RPMI7951 (cell line): ENCODE results near the gene GAST. TPM values are rescaled to one million over a fixed set of nuclear protein-coding genes. Genes with fewer than 3 reads are reported as not detected.
"Not testable (repeated sequence)": the region's sequence is repeated elsewhere in the genome, so short reads cannot be mapped to it uniquely, and the experiment has no call there.

Source experiments
- DNase-seq: peaks from one replicate; pipeline ENCODE4 v3.0.0-alpha.2; 2012; ENCODE audit warnings: low read depth
- total RNA-seq: library from RNA; depleted of rRNA; stranded (reverse); fragments of >200 nt; shearing (Covaris generic); gene quantifications from 2 replicates; pipeline ENCODE4 v1.2.3, GENCODE V29; 2014; rRNA removed

Gene GAST, protein sequence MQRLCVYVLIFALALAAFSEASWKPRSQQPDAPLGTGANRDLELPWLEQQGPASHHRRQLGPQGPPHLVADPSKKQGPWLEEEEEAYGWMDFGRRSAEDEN
- total RNA-seq, result not detected in 2 replicates

DNA sequence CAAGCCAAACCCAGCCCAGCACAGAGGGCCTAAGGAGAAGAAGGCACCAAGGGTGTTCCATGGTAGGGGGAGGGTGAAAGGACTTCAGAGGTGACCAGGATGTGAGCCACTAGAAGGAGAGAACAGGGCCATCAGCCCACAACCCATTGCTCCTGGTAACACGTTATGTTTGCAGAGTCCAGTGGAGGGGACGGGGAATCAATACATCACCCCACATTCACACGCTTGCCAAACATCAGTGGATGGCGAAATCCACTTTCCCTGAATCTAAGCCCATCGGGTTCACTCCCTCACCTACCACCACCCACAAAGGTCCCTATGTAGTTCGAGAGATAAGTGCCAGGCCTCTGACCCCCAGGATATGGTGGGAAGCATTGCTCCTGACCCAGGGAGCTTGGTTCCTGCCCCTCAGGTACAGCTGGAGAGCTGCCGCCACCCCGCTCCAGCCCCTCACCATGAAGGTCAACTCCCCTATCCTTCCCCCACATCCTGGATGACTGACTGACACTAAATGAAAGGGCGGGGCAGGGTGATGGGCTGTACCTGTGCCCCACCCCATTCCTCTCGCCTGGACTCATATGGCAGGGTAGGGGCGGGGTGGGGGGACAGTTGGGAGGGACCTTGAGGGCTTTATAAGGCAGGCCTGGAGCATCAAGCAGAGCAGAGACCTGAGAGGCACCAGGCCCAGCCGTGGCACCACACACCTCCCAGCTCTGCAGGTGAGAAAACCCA, at the start of gene GAST:
GAST (plus strand) TSS at position 663 of the 732 bp plus-strand sequence. CDS start 3,106 bp downstream, outside the sequence.
- DNase-seq, result no peak

DNA sequence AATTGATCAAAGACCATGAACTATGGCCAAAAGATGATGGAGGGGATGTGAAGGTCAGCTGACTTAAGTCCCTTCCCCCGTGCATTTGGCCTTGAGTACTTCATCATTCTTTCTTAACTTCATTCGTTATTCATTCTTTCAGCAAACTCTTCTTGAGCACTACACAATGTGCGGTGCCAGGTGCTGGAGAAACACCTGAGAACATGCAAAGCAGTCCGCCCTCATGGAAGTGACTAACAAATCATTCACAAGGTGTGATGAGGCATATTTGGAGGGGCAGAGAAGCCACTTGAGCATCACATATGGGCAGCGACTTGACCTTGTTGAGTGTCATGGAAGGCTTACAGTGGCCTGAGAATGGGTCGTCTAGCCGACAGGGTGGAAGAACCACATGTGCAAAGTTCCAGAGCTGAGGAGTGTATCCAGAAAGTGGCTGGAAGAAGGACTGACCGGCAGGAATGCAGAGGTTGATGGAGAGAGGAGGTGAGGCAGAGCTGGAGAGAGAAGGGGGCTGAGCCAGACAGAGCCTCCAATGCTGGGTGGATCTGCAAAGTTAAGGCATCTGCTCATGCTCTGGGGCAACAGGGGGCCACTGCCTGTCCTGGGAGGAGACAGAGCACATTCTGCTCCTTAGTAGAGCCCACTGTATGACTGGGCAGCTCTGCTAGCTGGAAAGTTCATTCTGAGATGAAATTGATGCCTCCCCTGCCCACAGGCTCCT, 48.5 kb upstream of the GAST start:
- DNase-seq, result no peak

DNA sequence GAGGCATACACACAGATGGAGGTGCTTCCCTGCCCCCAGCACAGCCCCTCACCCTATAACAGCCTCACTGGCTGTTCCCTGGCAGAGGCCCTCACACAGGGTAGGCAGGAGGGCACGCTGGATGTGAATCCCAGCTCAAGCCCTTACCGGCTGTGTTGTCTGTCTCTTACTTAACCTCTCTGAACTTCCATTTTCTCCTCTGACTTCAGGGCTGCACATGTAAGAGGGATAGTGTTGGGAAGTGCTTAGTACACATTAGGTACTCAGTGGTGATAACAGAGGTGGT, 48.0 kb upstream of the GAST start:
- no peak for DNase-seq

DNA sequence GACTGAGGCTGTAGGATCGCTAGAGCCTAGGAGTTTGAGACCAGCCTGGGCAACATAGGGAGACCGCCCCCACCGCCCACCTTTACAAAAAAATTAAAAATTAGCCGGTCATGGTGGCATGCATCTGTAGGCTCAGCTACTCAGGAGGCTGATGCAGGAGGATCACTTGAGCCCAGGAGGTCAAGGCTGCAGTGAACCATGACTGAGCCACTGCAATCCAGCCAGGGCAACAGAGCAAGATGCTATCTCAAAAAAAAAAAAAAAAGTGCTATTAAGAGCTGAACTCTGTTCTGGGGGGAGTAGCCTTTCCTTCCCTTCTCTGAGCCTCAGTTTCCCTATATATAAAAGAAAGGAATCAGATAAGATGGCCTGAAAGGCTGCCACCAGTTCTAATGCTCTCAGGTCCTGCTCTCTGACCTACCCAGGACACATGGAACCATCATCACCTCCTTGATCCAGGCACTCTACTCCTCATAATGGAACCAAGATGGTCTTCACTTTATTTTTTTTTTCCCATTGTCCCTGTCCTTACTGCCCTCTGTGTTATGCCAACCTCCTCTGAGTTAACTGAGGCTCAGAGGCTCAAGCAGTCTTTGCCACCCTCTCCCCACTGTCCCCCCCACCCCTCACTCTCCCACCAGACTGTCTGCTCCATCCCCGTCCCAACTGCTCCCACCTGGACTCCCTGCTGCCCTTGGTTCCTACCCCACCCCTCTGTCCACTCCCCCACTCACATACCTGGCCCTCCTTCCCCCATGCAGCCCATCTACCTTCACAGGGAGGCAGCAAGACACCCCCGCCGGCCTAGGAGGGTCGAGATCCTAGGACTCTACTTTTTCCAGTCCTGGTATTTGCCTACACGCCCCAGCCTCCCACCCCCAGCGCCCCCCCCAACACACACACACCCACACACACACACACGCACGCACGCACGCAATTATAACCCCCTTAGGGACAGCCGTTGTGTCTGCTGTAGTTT, 47.3 kb upstream of the GAST start:
- DNase-seq, result no peak

DNA sequence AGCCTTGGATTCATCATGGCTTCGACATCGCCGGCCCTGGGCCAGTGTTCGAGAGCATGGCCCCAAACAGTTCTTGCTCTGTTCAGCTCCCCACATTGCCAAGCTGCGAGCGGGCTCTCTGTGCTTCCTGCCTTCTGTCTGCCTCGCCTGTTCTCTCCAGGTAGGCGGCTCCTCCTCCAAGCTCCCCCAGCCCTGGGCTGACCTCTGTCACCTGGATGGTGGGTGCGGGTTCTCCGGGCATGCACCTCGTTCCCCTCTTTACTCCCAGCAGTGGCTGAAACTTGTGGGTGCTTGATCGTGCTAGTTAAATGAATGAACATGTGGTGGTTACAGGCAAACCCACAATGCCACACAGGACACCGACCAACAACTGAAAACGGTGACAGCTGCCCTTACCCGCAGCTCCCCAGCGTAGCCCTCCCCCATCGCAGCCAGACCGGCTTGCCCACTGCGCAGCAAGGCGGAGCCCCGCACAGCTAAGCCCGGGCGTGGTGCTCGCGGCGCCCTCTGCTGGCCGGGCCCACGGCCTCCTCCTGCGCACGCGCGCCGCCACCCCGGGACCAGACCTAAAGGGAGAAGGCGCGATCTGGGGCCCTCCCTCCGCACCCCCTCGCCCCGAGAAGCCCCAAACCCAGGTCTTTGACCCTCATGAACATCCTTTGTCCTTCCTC, 46.4 kb upstream of the GAST start:
- DNase-seq, result peak; percentile 71

DNA sequence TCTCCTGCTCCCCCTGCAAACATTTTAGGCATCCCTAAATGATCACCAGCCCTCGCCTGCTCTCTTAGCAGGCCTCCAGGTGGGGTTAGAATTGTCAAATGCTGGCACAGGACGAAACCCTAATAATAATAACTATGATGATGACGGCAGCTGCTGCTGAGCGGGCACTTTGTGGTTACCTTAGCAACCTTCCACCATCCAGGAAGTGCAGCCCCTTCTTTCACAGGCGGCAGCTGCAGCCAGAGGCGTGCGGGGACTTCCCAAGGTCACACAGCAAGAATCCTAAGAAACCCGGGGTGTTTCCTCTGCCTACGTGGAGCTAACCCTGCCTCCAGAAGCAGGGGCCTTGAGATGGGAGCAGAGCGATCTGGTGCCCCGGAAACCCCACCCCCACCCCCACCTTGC, 45.9 kb upstream of the GAST start:
- DNase-seq, result peak; percentile 63

DNA sequence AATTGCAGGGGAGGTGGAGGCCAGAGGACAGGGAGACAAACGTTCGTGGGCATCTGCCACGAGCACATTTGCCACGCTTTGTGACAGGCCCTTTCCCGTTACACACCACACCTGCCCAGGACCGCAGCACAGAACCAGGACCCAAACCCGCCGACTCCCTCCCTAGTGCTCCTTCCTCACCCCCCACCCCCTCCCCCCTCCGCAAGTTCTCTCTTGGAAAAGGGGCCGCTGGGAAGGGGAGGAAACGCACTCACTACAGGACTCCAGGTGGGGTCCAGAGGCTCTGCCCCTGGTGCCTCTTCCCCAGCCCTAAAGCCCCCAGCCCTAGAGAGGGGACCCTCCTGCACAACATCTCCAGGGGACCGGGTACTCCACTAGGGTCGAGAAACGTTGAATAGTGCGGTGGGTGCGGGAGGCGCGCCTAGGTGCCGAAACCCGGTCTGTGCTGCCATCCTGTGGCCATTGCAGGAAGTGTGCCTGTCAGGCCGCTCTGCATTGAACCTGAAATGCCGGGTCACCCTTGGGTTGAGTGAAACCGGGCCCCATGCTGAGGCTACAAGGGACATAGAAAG, 45.3 kb upstream of the GAST start:
- DNase-seq, result peak; percentile 63

DNA sequence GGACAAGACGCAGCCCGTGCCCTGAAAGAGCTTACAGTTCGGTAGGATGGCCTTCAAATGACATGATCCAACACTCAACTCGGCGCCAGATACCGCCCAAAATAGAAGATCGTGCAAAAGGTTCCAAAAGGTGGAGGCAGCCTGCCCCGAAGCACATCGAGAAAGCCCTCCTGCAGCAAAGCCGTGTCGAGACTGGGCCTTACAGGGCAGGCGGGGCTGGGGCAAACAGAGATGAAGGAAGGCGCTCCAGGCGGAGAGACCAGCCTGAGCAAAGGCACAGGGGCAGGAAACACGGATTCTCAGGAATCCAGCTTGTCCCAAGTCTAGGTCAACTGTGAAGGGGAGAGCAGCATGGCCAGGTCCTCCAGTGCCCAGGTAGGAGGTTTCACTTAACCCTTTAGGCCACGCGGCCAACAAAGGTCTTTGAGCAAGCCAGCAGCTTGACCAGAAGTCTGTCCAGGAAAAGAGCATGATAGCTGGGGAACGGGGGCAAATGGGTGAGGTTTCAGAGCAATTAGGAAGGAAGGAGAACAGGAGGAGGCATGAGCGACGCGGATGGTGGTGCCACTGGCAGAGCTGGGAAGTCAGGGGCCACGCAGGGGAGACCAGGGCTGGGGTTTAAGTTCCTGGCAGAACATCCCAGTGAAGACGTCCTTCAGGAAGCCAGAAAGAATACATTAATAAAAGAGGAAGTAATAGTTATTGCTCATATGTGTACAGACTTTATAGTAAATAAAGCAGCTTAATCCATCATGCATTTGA, 44.7 kb upstream of the GAST start:
- DNase-seq, result no peak

DNA sequence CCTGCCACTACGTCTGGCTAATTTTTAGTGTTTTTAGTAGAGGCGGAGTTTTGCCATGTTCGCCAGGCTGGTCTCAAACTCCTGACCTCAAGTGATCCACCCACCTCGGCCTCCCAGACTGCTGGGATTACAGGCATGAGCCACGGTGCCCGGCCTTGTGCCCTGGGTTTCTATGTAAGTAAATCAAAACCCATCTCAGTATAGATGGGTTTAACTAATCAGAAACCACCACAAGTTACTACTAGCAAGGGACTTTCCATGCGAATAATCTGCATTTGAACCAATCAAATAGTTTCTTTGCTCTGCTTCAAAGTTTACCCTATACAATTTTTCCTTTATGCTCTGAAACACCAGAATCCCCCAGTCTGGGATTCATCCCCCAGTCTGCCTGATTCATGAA, 40.0 kb upstream of the GAST start:
- DNase-seq, result no peak

DNA sequence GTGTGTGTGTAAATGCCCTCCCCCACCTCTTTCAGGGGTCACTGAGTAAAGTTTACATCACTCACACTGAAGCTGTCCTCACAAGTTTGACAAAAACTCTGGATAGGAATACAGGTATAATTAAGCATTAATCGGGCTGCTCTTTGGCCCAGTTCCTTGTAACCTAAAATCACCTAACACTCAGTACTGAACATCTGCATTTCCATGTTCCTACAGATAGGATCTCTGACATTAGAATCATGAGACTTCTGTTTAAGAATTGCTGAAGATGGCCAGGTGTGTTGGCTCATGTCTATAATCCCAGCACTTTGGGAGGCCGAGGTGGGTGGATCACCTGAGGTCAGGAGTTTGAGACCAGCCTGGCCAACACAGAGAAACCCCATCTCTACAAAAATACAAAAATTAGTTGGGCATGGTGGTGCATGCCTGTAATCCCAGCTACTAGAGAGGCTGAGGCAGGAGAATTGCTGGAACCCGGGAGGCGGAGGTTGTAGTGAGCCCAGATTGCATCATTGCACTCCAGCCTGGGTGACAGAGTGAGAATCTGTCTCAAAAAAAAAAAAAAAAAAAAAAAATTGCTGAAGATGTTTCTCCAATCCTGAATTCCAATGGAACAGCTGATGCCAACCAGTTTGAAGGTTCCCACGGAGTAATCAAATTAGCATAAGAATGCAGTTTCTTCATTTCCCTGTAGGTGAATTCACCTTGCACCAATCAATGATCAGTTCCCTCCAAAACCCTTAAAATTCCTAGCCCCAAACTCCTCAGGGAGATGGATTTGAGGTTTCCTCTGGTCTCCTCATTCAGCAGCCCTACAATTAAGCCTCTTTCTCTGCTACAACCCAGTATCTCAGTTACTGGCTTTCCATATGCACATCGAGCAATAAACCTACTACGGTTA, 36.7 kb upstream of the GAST start:
- not testable (repeated sequence) for DNase-seq

DNA sequence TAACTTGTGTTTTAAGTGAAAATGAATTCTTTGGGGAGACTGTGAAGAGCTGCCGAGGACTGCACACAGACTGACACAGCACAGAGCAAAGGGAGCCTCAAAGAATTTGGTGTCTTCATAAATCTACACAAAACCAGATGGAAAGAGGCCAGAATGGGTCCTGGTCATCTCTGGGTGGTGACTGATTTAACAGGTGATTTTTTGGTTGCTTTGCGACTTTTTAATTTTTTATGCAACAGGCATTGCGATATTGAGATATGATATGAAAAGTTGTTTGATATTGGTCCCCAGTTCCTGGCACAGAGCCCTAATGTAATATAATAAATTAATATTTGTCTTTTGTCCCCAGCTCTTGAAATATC, 36.1 kb upstream of the GAST start:
- no peak for DNase-seq

DNA sequence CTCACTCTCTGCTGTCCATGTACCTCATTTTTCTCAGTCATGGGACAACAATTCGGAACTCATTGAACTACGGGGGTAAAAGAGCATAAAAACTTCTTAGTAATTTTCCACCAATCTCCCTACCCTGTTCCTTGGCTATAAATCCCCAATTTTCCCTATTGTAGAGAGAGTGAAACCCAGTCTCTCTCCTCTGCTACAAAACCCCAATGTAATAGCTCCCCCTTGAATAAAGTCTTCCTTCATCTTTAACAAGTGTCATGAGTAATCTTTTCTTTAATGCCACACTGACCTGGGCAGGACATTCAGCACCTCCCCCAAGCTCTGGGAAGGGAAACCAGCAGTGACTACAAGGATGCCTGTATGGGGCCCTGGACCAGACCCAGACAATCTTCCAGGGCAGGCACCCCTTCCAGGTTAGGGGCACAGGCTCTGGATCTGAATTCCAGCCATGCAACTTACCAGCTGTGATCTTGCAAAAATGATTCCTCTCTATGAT, 33.7 kb upstream of the GAST start:
- peak; percentile 72 for DNase-seq

DNA sequence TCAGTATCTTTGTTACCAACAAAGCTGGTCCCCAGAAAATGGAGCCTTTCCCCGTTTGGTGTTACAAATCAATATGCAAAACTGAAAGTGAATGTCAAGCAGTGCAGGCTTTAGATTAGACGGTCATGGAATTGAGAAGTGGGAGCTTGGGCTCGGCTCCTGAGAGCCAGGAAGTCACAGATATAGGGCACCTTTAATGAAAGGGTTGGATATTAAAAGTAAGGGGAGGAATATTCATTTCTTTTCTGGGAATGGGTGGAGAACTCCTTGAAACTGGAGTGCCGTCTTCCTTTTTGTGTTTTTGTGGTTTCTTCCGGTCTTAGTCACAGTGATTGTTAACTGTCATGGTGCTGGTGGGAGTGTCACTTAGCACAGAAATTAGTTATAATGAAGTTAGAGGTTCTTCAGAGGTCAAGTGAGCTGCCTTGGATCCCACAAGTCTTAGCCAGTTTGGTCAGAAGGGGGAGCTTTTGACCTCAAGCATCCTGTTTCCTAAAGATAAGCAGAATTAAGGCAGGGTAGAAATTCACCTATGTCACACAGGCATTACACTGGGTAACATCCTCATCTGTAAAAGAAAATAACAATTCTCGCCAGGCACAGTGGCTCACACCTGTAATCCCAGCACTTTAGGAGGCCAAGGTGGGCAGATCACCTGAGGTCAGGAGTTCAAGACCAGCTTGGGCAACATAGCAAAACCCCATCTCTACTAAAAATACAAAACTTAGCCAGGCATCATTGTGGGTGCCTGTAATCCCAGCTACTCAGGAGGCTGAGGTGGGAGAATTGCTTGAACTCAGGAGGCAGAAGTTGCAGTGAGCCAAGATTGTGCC, 33.0 kb upstream of the GAST start:
- peak; percentile 88 for DNase-seq

DNA sequence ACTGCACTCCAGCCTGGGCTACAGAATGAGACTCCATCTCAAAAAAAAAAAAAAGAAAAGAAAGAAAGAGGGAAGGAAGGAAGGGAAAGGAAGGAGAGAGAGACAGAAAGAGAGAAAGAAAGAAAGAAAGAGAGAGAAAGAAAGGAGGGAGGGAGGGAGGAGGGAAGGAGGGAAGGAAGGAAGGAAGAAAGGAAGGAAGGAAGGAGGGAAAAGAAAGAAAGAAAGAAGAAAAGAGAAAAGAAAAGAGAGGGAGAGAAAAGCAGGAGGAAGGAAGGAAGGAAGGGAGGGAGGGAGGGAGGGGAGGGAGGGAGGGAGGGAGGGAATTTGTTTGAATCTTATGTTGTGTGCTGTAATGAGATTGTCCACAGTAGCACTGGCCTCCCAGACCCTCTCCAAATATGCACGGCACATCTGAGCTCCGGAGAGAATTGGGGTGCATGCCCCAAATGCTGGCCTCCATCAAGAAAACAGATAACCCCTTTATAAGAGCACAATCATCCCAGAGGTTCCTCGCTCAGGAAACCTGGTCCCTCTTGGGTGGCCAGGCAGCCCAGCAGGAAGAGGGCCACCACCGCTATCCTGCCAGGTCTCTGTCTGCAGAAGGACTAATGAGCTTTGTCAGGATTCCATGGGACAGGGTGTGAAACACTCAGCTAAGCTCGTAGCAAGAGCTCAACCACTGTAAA, 32.2 kb upstream of the GAST start:
- DNase-seq, result no peak

DNA sequence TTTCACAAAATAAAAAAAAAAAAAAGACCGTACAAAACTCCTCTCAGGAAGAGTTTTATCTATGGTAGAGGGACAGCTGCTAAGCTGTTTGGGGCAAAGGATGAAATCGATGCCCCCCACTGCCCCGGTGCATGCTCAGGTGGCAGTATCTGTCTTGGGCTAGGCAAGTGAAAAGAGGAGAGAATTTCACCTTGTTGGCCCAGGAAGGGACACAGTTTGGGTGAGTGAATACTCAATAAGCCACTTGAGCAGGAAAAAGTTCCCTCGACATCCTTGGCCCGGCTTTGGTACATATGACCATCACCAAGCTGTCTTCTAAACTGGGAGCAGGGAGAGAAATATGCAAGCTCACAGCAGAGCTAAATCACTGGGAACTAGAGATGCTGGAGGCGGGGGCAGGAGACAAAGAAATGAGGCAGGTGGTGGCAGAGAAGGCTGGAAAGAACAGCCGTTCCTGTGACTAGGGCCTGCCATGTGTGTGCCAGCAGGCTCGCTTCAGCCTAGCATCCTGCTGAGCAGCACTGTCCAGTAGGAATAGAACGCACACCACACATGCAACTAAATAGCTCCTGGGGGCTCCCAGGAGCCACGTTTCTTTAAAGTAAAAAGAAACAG, 31.6 kb upstream of the GAST start:
- DNase-seq, result no peak

DNA sequence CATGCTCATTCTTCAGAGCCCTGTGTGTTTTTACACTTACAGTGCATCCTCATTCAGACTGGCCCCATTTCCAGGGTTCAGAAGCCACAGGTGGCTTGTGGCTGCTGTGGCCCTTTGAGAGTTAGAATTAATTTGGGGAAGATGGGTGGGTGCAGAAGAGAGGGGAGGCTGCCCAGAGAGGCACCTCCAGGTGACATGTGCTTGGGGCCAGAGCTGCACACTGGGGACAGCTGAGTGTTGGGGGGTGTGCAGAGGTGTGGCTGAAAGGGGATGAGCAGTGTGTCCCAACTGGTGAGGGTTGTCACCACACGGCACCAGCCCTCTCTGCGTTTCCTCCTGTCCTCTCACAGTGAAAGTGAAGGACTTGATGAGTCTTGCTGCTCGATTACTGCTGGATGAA, 30.4 kb upstream of the GAST start:
- no peak for DNase-seq

DNA sequence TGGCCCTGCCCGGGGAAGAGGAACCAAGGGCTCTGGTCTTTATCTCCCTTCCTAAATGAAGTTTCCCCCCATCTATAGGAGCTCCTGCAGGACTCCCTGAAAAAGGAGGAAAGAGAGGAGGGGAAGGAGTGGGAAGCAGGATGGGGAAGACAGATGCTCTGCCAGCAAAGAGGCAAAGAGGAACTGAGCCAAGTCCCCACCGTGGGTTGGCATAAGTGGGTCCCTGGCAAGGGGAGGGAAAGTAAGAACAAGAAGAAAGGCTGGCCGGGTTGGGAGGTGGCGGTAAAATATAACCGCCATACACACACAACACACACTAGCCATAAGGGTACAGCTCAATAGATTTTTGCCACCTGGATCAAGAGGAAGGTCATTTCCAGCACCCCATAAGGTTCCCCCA, 29.5 kb upstream of the GAST start:
- DNase-seq, result no peak
